ENCODE data around the gene CFAP300. TPM values are rescaled to one million over a fixed set of nuclear protein-coding genes. Genes with fewer than 3 reads are reported as not detected.

The CFAP300 gene
- polyA plus RNA-seq, 2 of the 4 experiments (the other 2 are of a cell fraction) = 8.2 to 17.1 TPM

DNA sequence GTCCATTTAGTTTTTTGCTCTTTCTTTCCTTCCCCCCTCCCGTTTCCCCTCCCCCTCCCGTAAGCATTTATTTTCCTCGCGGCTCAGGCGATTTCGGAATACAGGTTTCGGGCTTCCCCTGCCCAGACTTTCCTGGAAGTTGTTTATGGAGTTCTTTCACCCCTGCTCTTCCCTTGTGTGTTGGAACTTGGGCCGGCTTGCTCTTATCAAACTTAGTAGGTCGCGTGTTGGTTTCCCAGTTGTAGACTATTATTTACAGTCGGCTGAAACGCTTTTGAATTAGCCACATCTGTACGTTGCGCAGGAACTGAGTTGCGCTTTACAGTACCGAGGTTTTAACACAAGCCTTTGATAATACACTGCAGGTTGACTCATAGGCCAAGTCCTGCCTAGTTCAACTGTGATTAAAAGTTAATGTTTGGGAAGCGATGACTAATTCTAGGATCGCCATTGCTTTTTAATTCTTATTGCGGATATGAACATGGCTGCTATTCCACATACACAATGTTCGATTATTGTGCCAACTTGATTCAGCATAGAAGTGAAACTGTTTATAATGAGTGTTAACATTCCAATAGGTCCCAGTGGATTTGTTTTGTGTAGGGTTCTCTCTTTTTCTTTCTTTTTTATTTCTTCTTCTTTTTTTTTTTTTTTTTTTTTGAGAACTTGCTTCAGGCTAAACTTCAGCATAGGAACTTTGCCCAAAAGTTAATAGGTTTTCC, 64.7 kb downstream of the CFAP300 start (continued):
- TF ChIP-seq, protein P1, sequence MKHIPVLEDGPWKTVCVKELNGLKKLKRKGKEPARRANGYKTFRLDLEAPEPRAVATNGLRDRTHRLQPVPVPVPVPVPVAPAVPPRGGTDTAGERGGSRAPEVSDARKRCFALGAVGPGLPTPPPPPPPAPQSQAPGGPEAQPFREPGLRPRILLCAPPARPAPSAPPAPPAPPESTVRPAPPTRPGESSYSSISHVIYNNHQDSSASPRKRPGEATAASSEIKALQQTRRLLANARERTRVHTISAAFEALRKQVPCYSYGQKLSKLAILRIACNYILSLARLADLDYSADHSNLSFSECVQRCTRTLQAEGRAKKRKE (CRISPR knock-in tag; IDR thresholded peaks at IDR 0.05; ENCODE audit: low read depth) = no peak
- TF ChIP-seq CEBPB (IDR thresholded peaks at IDR 0.05) = peak in 1 of 2 experiments; percentile 61; a peak in 1 of 4 replicates
- no peak for TF ChIP-seq RAD21 (conservative IDR thresholded peaks at IDR 0.05 in 1 of 2, IDR thresholded peaks at IDR 0.05 in 1 of 2)
- TF ChIP-seq MAFK (IDR thresholded peaks at IDR 0.05; ENCODE audit: partially characterized antibody) = no peak
- TF ChIP-seq JUNB (IDR thresholded peaks at IDR 0.05) = peak; percentile 73
- TF ChIP-seq, protein P2, sequence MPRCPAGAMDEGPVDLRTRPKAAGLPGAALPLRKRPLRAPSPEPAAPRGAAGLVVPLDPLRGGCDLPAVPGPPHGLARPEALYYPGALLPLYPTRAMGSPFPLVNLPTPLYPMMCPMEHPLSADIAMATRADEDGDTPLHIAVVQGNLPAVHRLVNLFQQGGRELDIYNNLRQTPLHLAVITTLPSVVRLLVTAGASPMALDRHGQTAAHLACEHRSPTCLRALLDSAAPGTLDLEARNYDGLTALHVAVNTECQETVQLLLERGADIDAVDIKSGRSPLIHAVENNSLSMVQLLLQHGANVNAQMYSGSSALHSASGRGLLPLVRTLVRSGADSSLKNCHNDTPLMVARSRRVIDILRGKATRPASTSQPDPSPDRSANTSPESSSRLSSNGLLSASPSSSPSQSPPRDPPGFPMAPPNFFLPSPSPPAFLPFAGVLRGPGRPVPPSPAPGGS (IDR thresholded peaks at IDR 0.05) = peak; percentile 40; the same call in 1 of the 3 replicates
- no peak for TF ChIP-seq KDM1A (IDR thresholded peaks at IDR 0.05; ENCODE audit: low read depth)
- peak; percentile 47 to 58; a peak in 3 of 5 replicates for TF ChIP-seq JUN (IDR thresholded peaks at IDR 0.05)
- peak; percentile 57; the same call in 1 of the 2 replicates for TF ChIP-seq GATA3 (IDR thresholded peaks at IDR 0.05; ENCODE audit: borderline replicate concordance)
- TF ChIP-seq TP53 (CRISPR knock-in tag; IDR thresholded peaks at IDR 0.05) = no peak
- TF ChIP-seq FOSL2 (IDR thresholded peaks at IDR 0.05) = peak; percentile 65
- peak; percentile 94 for TF ChIP-seq FOSL2 (CRISPR knock-in tag; IDR thresholded peaks at IDR 0.05)
- no peak for TF ChIP-seq HES2 (IDR thresholded peaks at IDR 0.05)
- no peak for TF ChIP-seq MYC (IDR thresholded peaks at IDR 0.05; ENCODE audit: borderline replicate concordance, low read length)
- no peak for TF ChIP-seq RCOR1 (IDR thresholded peaks at IDR 0.05; ENCODE audit: low read depth, low read length)
- TF ChIP-seq HOXA7 (CRISPR knock-in tag; IDR thresholded peaks at IDR 0.05) = no peak
- no peak for TF ChIP-seq HDAC2 (IDR thresholded peaks at IDR 0.05)
- no peak for TF ChIP-seq TFCP2L1 (CRISPR knock-in tag; IDR thresholded peaks at IDR 0.05)
- no peak for TF ChIP-seq E2F6 (IDR thresholded peaks at IDR 0.05; ENCODE audit: borderline replicate concordance, low read depth)

DNA sequence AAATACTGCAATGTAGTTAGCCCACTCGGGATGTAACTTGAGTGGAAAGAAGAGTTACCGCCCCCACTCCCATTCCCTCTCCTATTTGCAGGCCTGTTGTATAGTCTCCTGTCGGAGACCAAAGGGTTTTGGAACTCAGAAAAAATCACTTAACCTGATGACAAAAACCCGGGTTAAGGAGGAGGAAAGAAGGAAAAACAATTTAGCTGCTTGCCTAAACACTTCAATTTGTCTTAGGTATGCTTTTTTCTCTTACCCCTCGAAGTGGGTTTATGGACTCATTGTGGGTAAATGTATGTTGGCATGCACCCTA, 65.2 kb downstream of the CFAP300 start:
- Histone ChIP-seq H3K4me2 (peak overlapping the region; percentile 84), H3K4me3 (peak overlapping the region; percentile 90), H3K9me3 (no peaks in the 10 kb centered on the region), H3K27ac (peak overlapping the region; percentile 99), H3K4me1 (peaks cover 52% of the 10 kb centered on the region)
- 0% methylated on average over 5 of the region's 5 CpGs for WGBS (ENCODE audit: missing lambda C conversion rate)
- ChIA-PET CTCF (no interaction called here), POLR2A (no interaction called here)
- DNase-seq (ENCODE audit: low read depth in 1 of 2, low spot score in 1 of 2) = no peak
- FAIRE-seq = no peak
- ATAC-seq = no peak
- TF ChIP-seq ZFP36 (IDR thresholded peaks at IDR 0.05; ENCODE audit: borderline replicate concordance, partially characterized antibody) = no peak
- TF ChIP-seq ZC3H11A (IDR thresholded peaks at IDR 0.05) = no peak
- no peak for TF ChIP-seq FOXS1 (CRISPR knock-in tag; IDR thresholded peaks at IDR 0.05)
- TF ChIP-seq KDM5A (IDR thresholded peaks at IDR 0.05) = no peak
- no peak for TF ChIP-seq BHLHE40 (IDR thresholded peaks at IDR 0.05; ENCODE audit: low read depth, low read length)
- TF ChIP-seq JUN (IDR thresholded peaks at IDR 0.05) = no peak
- TF ChIP-seq, protein P2 (IDR thresholded peaks at IDR 0.05) = no peak
- no peak for TF ChIP-seq KDM1A (IDR thresholded peaks at IDR 0.05; ENCODE audit: low read depth)
- TF ChIP-seq EP300 (IDR thresholded peaks at IDR 0.05) = no peak
- no peak for TF ChIP-seq JUNB (IDR thresholded peaks at IDR 0.05)
- TF ChIP-seq CBX2 (IDR thresholded peaks at IDR 0.05; ENCODE audit: borderline replicate concordance, low read depth) = no peak
- TF ChIP-seq EHMT2 (IDR thresholded peaks at IDR 0.05; ENCODE audit: low read depth) = no peak
- TF ChIP-seq HES2 (IDR thresholded peaks at IDR 0.05) = no peak
- no peak for TF ChIP-seq HOXA7 (CRISPR knock-in tag; IDR thresholded peaks at IDR 0.05)
- TF ChIP-seq EHF (CRISPR knock-in tag; IDR thresholded peaks at IDR 0.05) = no peak
- TF ChIP-seq RAD21 (conservative IDR thresholded peaks at IDR 0.05 in 1 of 2, IDR thresholded peaks at IDR 0.05 in 1 of 2) = no peak
- TF ChIP-seq MYC (IDR thresholded peaks at IDR 0.05; ENCODE audit: borderline replicate concordance, low read length) = no peak
- TF ChIP-seq, protein P3, sequence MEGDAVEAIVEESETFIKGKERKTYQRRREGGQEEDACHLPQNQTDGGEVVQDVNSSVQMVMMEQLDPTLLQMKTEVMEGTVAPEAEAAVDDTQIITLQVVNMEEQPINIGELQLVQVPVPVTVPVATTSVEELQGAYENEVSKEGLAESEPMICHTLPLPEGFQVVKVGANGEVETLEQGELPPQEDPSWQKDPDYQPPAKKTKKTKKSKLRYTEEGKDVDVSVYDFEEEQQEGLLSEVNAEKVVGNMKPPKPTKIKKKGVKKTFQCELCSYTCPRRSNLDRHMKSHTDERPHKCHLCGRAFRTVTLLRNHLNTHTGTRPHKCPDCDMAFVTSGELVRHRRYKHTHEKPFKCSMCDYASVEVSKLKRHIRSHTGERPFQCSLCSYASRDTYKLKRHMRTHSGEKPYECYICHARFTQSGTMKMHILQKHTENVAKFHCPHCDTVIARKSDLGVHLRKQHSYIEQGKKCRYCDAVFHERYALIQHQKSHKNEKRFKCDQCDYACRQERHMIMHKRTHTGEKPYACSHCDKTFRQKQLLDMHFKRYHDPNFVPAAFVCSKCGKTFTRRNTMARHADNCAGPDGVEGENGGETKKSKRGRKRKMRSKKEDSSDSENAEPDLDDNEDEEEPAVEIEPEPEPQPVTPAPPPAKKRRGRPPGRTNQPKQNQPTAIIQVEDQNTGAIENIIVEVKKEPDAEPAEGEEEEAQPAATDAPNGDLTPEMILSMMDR (IDR thresholded peaks at IDR 0.05) = no peak
- no peak for TF ChIP-seq RCOR1 (IDR thresholded peaks at IDR 0.05; ENCODE audit: low read depth, low read length)

Measured in A549 (cell line).